ENCODE data around the gene S1PR4. TPM values are rescaled to one million over a fixed set of nuclear protein-coding genes. Genes with fewer than 3 reads are reported as not detected.
"Not testable (repeated sequence)": the region's sequence is repeated elsewhere in the genome, so short reads cannot be mapped to it uniquely, and the experiment has no call there.

S1PR4 gene
- total RNA-seq, 1 experiment from 2014 or later = 0.26 TPM

- H3K4me2 ChIP-seq (ENCODE audit: low read length) = no peak overlapping the region
- ChIA-PET POLR2A (ENCODE audit: unreplicated experiment) (no interaction called here), CTCF (no interaction called here)
- H3K27ac ChIP-seq (ENCODE audit: low read length) = no peak overlapping the region
- no TSS peak for BruUV-seq (replicated peaks)
- intact Hi-C loops (cut with micrococcal nuclease) = no loop called here
- H3K4me3 ChIP-seq (ENCODE audit: low read length) = no peak overlapping the region
- H3K36me3 ChIP-seq (ENCODE audit: low read depth, low read length) = no peaks in the 10 kb centered on the region
- no peak for ATAC-seq
- no peaks in the 10 kb centered on the region for H3K4me1 ChIP-seq (ENCODE audit: insufficient read depth, low read length)
- no peak overlapping the region for H2AFZ ChIP-seq (ENCODE audit: low read length)
- no peaks in the 10 kb centered on the region for H3K9me2 ChIP-seq (replicated peaks; ENCODE audit: low read length)
- H3F3A ChIP-seq (ENCODE audit: low read length, unreplicated experiment) = no peaks in the 10 kb centered on the region
- H3K9me3 ChIP-seq (ENCODE audit: low read length) = no peaks in the 10 kb centered on the region
- no peak for DNase-seq
- no peak overlapping the region for H3K9ac ChIP-seq (ENCODE audit: low read length)
- no peak for TF ChIP-seq EZH2 (IDR thresholded peaks at IDR 0.05; ENCODE audit: low read length, unreplicated experiment)
- no peak for TF ChIP-seq EZH2phosphoT487 (IDR thresholded peaks at IDR 0.05; ENCODE audit: borderline replicate concordance, low read length)
- TF ChIP-seq CTCF (conservative IDR thresholded peaks at IDR 0.05; ENCODE audit: low read depth, low read length) = no peak
- H3K79me2 ChIP-seq (ENCODE audit: low read length) = no peaks in the 10 kb centered on the region
- H4K20me1 ChIP-seq (ENCODE audit: low read length) = no peaks in the 10 kb centered on the region
- no peaks in the 10 kb centered on the region for H3K27me3 ChIP-seq (ENCODE audit: low read length)
These were observed 23.3 kb downstream of the S1PR4 start for GRCh38 chr19:3201911-3202310.

GRCh38 chr19:3202346-3202745, 23.8 kb downstream of the S1PR4 start:
- intact Hi-C loops (cut with micrococcal nuclease) = no loop called here
- Histone ChIP-seq H3F3A (ENCODE audit: low read length, unreplicated experiment) (no peaks in the 10 kb centered on the region), H3K79me2 (ENCODE audit: low read length) (no peaks in the 10 kb centered on the region), H3K27ac (ENCODE audit: low read length) (no peak overlapping the region), H3K9me2 (replicated peaks; ENCODE audit: low read length) (no peaks in the 10 kb centered on the region), H3K36me3 (ENCODE audit: low read depth, low read length) (no peaks in the 10 kb centered on the region; the same call in 1 of the 2 replicates), H2AFZ (ENCODE audit: low read length) (no peak overlapping the region), H3K4me1 (ENCODE audit: insufficient read depth, low read length) (no peaks in the 10 kb centered on the region), H3K4me3 (ENCODE audit: low read length) (no peak overlapping the region), H3K9me3 (ENCODE audit: low read length) (no peaks in the 10 kb centered on the region), H3K9ac (ENCODE audit: low read length) (no peak overlapping the region), H3K4me2 (ENCODE audit: low read length) (no peak overlapping the region), H4K20me1 (ENCODE audit: low read length) (no peaks in the 10 kb centered on the region), H3K27me3 (ENCODE audit: low read length) (no peaks in the 10 kb centered on the region)
- ATAC-seq (no peak), DNase-seq (no peak)
- BruUV-seq (replicated peaks) = no TSS peak
- ChIA-PET CTCF (no interaction called here), POLR2A (ENCODE audit: unreplicated experiment) (no interaction called here)
- TF ChIP-seq CTCF (conservative IDR thresholded peaks at IDR 0.05; ENCODE audit: low read depth, low read length) (no peak), EZH2phosphoT487 (IDR thresholded peaks at IDR 0.05; ENCODE audit: borderline replicate concordance, low read length) (no peak), EZH2 (IDR thresholded peaks at IDR 0.05; ENCODE audit: low read length, unreplicated experiment) (no peak)

GRCh38 chr19:3202895-3203294, 24.3 kb downstream of the S1PR4 start:
- BruUV-seq (replicated peaks); POLR2A ChIA-PET (ENCODE audit: unreplicated experiment); CTCF ChIA-PET: not testable (repeated sequence)

More at GRCh38 chr19:3202895-3203294, 24.3 kb downstream of the S1PR4 start:
- ATAC-seq; H3K9me2 ChIP-seq (replicated peaks; ENCODE audit: low read length); H3K4me3 ChIP-seq (ENCODE audit: low read length); H3K36me3 ChIP-seq (ENCODE audit: low read depth, low read length); H3K27me3 ChIP-seq (ENCODE audit: low read length); H3K27ac ChIP-seq (ENCODE audit: low read length); H2AFZ ChIP-seq (ENCODE audit: low read length); intact Hi-C loops (cut with micrococcal nuclease); H4K20me1 ChIP-seq (ENCODE audit: low read length); H3K79me2 ChIP-seq (ENCODE audit: low read length); H3K4me1 ChIP-seq (ENCODE audit: insufficient read depth, low read length); DNase-seq; H3K4me2 ChIP-seq (ENCODE audit: low read length); H3K9ac ChIP-seq (ENCODE audit: low read length); H3F3A ChIP-seq (ENCODE audit: low read length, unreplicated experiment); H3K9me3 ChIP-seq (ENCODE audit: low read length): not testable (repeated sequence)
